Naive thymus-derived CD4-positive, alpha-beta T cell (primary cell): ENCODE data around the gene CLSTN1. TPM values are rescaled to one million over a fixed set of nuclear protein-coding genes. Genes with fewer than 3 reads are reported as not detected.
"Not testable (repeated sequence)": the region's sequence is repeated elsewhere in the genome, so short reads cannot be mapped to it uniquely, and the experiment has no call there.

Experiments used
- ATAC-seq: fragments of 150-1000 bp; cut with Tn5 transposase; 2 replicates; pipeline ENCODE4 v1.10.0; 2021; ENCODE audit warnings: mild to moderate bottlenecking, moderate library complexity
- CTCF ChIA-PET: fragments of 350-600 bp; sonication (Branson Sonifier 250); formaldehyde crosslinking; loops from one replicate; lab custom pipeline; 2021; ENCODE audit warnings: antibody characterized with exemption; lab: Charles Lee
- POLR2A ChIA-PET: fragments of 350-600 bp; sonication (Branson Sonifier 250); formaldehyde crosslinking; loops from one replicate; lab custom pipeline; 2021; ENCODE audit warnings: antibody characterized with exemption, inconsistent platforms; lab: Charles Lee
- DNase-seq, 9 donors: peaks; one replicate each; pipeline versions ENCODE4 v3.0.0 to v3.0.0-alpha.2; 2020 to 2022; ENCODE audit warnings: mixed read lengths in 1 of 9
- H3K27ac ChIP-seq: one replicate; pipeline ENCODE4 v1.7.0; 2013; ENCODE audit warnings: mild to moderate bottlenecking, low read depth, low read length, moderate library complexity
- H3K27me3 ChIP-seq, 2 donors: one replicate each; pipeline ENCODE4 v1.7.0; 2013; ENCODE audit warnings: low read length in 2 of 2, mild to moderate bottlenecking in 2 of 2, moderate library complexity in 2 of 2; ENCODE audit not compliant: control insufficient read depth in 2 of 2, insufficient read depth in 2 of 2
- H3K36me3 ChIP-seq, 3 experiments: 1 replicate in 2 of 3; 2 replicates in 1 of 3; pipeline ENCODE4 v1.7.0; 2013; ENCODE audit warnings: low read length in 3 of 3, mild to moderate bottlenecking in 3 of 3, moderate library complexity in 1 of 3; ENCODE audit not compliant: insufficient read depth in 3 of 3, control insufficient read depth in 2 of 3
- H3K4me1 ChIP-seq, 2 donors: one replicate each; pipeline ENCODE4 v1.7.0; 2013; ENCODE audit warnings: low read length in 2 of 2, mild to moderate bottlenecking in 2 of 2, moderate library complexity in 1 of 2; ENCODE audit not compliant: control insufficient read depth in 2 of 2, insufficient read depth in 2 of 2
- H3K4me3 ChIP-seq: 2 replicates; pipeline ENCODE4 v1.7.0; 2013; ENCODE audit warnings: mild to moderate bottlenecking, low read length
- H3K9me3 ChIP-seq, 3 experiments: 1 replicate in 2 of 3; 2 replicates in 1 of 3; pipeline ENCODE4 v1.7.0; 2013; ENCODE audit warnings: low read length in 3 of 3; ENCODE audit not compliant: control insufficient read depth in 2 of 3
- H3K27ac Mint-ChIP-seq, 9 donors: one replicate each; pipeline ENCODE4 v1.8.0; 2020 to 2022; ENCODE audit warnings: mixed read lengths in 9 of 9, mild to moderate bottlenecking in 8 of 9, moderate library complexity in 5 of 9, inconsistent platforms in 2 of 9
- H3K27me3 Mint-ChIP-seq, 5 donors: one replicate each; pipeline ENCODE4 v1.8.0; 2021 to 2022; ENCODE audit warnings: mixed read lengths in 5 of 5, mild to moderate bottlenecking in 1 of 5
- H3K36me3 Mint-ChIP-seq, 5 donors: one replicate each; pipeline ENCODE4 v1.8.0; 2020 to 2022; ENCODE audit warnings: mixed read lengths in 5 of 5, mild to moderate bottlenecking in 3 of 5, inconsistent platforms in 1 of 5
- H3K4me1 Mint-ChIP-seq, 7 donors: one replicate each; pipeline ENCODE4 v1.8.0; 2020 to 2022; ENCODE audit warnings: mixed read lengths in 7 of 7, mild to moderate bottlenecking in 3 of 7, inconsistent platforms in 1 of 7
- H3K4me3 Mint-ChIP-seq, 10 donors: one replicate each; pipeline ENCODE4 v1.8.0; 2020 to 2022; ENCODE audit warnings: mild to moderate bottlenecking in 10 of 10, mixed read lengths in 10 of 10, moderate library complexity in 6 of 10, inconsistent platforms in 2 of 10
- H3K9me3 Mint-ChIP-seq, 11 donors: one replicate each; pipeline ENCODE4 v1.8.0; 2020 to 2022; ENCODE audit warnings: mixed read lengths in 11 of 11, mild to moderate bottlenecking in 4 of 11, inconsistent platforms in 1 of 11, moderate library complexity in 1 of 11
- intact Hi-C, 2 donors: fragments of 100-400 bp; cut with micrococcal nuclease; formaldehyde crosslinking; loops; one replicate each; pipeline ENCODE4 v1.15.1; 2023
- polyA plus RNA-seq, 2 donors: library from polyadenylated mRNA; unstranded; fragments of 300-500 nt; fragmentation: Illumina TruSeq; gene quantifications; one replicate each; pipeline ENCODE4 v1.2.3, GENCODE V29; 2021
- total RNA-seq, 6 experiments: library from RNA in 5 of 6; stranded (reverse) in 5 of 6; gene quantifications; 1 replicate in 5 of 6; 2 replicates in 1 of 6; pipeline ENCODE4 v1.2.3 and lab custom pipeline; 2021 to 2026

The CLSTN1 gene
- total and polyA plus RNA-seq, 7 experiments from 2014 or later = 16.9 to 116 (median 78.3) TPM

DNA sequence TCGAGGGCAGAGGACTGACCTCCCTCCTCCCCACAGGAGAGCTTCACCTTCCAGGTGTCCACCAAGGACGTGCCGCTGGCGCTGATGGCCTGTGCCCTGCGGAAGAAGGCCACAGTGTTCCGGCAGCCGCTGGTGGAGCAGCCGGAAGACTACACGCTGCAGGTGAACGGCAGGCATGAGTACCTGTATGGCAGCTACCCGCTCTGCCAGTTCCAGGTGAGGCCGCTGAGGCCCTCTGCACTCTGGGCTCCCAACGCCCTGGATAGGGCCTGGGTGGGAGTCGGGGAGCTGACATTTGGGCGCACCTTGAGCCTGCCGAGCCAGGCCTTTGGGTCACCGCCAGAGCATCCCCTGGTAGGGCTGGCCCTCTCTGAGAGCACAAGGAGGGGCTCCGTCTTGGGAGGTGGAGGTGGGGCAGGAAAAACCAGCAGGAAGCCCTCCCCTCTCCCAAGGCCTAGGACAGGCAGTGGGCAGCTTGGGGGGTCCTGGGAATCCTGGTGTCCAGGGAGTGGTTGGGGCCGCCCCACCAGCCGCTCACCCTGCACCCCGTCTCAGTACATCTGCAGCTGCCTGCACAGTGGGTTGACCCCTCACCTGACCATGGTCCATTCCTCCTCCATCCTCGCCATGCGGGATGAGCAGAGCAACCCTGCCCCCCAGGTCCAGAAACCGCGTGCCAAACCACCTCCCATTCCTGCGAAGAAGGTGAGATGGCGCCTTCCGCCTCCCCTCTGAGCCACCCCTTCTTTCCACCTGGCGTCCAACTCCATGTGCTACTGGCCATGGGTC is 107.2 kb downstream of the CLSTN1 start:
- H3K27ac ChIP-seq = peak overlapping the region; percentile 63
- Mint-ChIP-seq H3K27ac (peak overlapping the region; percentile 90 to 99 (median 95)), H3K27me3 (no peaks in the 10 kb centered on the region), H3K4me3 (peak overlapping the region; percentile 80 to 98 (median 94)), H3K9me3 (peaks cover 0 to 4% (median 0%) of the 10 kb centered on the region in 11 donors), H3K36me3 (peaks cover 0 to 49% (median 35%) of the 10 kb centered on the region in 5 donors), H3K4me1 (peaks cover 26 to 83% (median 72%) of the 10 kb centered on the region in 7 donors)
- peak overlapping the region; percentile 76 for H3K4me3 ChIP-seq
- H3K27me3 ChIP-seq = no peaks in the 10 kb centered on the region
- intact Hi-C loops = loop anchor here (1.0 to 5.0 kb wide), 9 partner anchors 12 to 289 kb away; partner anchors contain the start of genes CLSTN1 (in 1 of the 2) and TMEM201 (in 1 of the 2)
- H3K9me3 ChIP-seq = no peaks in the 10 kb centered on the region
- peaks cover 59 to 83% of the 10 kb centered on the region in 2 donors for H3K4me1 ChIP-seq
- ChIA-PET CTCF (interaction anchor here (0.9 to 9.7 kb wide), 9 partner anchors 8 to 88 kb away, joined by 3 to 109 read pairs (median 6); partner anchors contain the start of gene PIK3CD), POLR2A (interaction anchor here (0.6 to 11.7 kb wide), 26 partner anchors 12 to 753 kb away, joined by 3 to 320 read pairs (median 5); partner anchors contain the start of genes CTNNBIP1 and PIK3CD)
- H3K36me3 ChIP-seq = peaks cover 6 to 71% (median 29%) of the 10 kb centered on the region in 3 experiments
- ATAC-seq = no peak
- peak in 5 of 9 donors; percentile 31 to 56 (median 42) for DNase-seq

DNA sequence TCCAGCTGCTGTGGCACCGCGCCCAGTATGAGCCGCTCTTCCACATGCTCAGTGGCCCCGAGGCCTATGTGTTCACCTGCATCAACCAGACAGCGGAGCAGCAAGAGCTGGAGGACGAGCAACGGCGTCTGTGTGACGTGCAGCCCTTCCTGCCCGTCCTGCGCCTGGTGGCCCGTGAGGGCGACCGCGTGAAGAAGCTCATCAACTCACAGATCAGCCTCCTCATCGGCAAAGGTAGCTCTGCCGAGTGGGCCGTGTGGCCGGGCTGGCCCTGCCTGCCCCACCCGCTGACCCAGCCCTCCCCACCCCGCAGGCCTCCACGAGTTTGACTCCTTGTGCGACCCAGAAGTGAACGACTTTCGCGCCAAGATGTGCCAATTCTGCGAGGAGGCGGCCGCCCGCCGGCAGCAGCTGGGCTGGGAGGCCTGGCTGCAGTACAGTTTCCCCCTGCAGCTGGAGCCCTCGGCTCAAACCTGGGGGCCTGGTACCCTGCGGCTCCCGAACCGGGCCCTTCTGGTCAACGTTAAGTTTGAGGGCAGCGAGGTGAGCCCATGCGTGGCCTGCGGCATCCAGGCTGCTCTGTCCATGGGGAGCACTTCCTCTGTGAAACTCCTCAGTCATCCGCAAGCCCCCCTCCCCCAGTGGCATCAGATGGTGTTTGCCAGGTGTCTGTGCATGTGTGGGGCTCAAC is 108.1 kb downstream of the CLSTN1 start:
- Histone ChIP-seq H3K27ac (peak overlapping the region; percentile 63), H3K9me3 (no peaks in the 10 kb centered on the region), H3K27me3 (no peaks in the 10 kb centered on the region), H3K4me3 (peak overlapping the region; percentile 76), H3K4me1 (peaks cover 50 to 81% of the 10 kb centered on the region in 2 donors), H3K36me3 (peaks cover 0 to 70% (median 35%) of the 10 kb centered on the region in 3 experiments)
- H3K4me3 Mint-ChIP-seq = peak overlapping the region; percentile 80 to 98 (median 94)
- DNase-seq (peak in 7 of 9 donors; percentile 66 to 77 (median 69)), ATAC-seq (peak; percentile 17)
- peaks cover 0 to 52% (median 41%) of the 10 kb centered on the region in 5 donors for H3K36me3 Mint-ChIP-seq
- CTCF ChIA-PET = interaction anchor here (0.6 to 9.7 kb wide), 11 partner anchors 9 to 755 kb away, joined by 3 to 109 read pairs (median 7); partner anchors contain the start of gene PIK3CD
- peak overlapping the region; percentile 90 to 99 (median 95) for H3K27ac Mint-ChIP-seq
- intact Hi-C loops = loop anchor here (2.0 to 5.0 kb wide), 3 partner anchors 107 to 288 kb away; partner anchors contain the start of genes CLSTN1 (in 1 of the 2) and TMEM201 (in 1 of the 2)
- POLR2A ChIA-PET = interaction anchor here (0.5 to 11.7 kb wide), 20 partner anchors 11 to 720 kb away, joined by 3 to 320 read pairs (median 10); partner anchors contain the start of genes CTNNBIP1 and PIK3CD
- H3K27me3 Mint-ChIP-seq = no peaks in the 10 kb centered on the region
- H3K9me3 Mint-ChIP-seq = peaks cover 0 to 4% (median 0%) of the 10 kb centered on the region in 11 donors
- peaks cover 26 to 84% (median 74%) of the 10 kb centered on the region in 7 donors for H3K4me1 Mint-ChIP-seq

DNA sequence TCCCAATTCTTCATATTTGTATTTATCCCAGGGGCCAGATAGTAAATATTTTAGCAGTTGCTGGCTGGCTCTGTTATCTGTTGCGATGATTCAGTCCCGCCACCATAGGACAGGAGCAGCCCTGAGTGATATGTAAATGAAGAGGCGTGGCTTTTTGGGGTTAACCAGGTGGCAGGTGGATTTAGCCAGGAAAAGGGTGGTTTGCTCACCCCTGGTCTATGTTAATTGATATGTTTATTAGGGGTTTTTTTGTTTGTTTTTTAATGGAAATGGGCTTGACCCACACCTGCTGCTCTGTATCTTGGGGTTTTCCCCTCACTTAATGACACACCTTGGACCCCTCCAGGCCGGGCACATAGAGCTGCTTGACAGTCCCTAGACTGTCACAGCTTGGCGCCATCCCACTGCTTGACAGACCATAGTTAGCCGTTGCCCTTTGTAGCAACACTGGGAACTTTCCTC is 109.5 kb downstream of the CLSTN1 start:
- H3K27me3 Mint-ChIP-seq = no peaks in the 10 kb centered on the region
- intact Hi-C loops = no loop called here

DNA sequence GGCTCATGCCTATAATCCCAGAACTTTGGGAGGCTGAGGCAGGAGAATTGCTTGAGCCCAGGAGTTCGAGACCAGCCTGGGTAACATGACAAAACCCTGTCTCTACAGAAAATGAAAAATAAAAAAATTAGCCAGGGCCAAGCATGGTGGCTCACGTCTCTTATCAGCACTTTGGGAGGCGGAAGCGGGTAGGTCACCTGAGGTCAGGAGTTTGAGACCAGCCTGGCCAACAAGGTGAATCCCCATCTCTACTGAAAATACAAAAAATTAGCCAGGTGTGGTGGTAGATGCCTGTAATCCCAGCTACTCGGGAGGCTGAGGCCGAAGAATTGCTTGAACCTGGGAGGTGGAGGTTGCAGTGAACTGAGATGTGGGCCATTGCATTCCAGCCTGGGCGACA is 111.0 kb downstream of the CLSTN1 start:
- peak overlapping the region; percentile 49 for H3K27ac ChIP-seq
- H3K36me3 ChIP-seq = peaks cover 0 to 65% (median 27%) of the 10 kb centered on the region in 3 experiments
- CTCF ChIA-PET = interaction anchor here (0.7 to 2.6 kb wide), 5 partner anchors 9 to 154 kb away, joined by 3 to 7 read pairs (median 4); no protein-coding TSS in a partner anchor
- H3K9me3 ChIP-seq, H3K27me3 ChIP-seq, DNase-seq, H3K9me3 Mint-ChIP-seq, H3K27me3 Mint-ChIP-seq, intact Hi-C loops, ATAC-seq, H3K4me3 ChIP-seq: not testable (repeated sequence)
- peak overlapping the region; percentile 59 to 91 (median 80) for H3K27ac Mint-ChIP-seq
- H3K4me1 Mint-ChIP-seq = peaks cover 21 to 78% (median 65%) of the 10 kb centered on the region in 7 donors
- H3K4me3 Mint-ChIP-seq = peak overlapping the region in 7 of 10 donors; percentile 14 to 54 (median 37)
- peaks cover 4 to 50% (median 46%) of the 10 kb centered on the region in 5 donors for H3K36me3 Mint-ChIP-seq
- POLR2A ChIA-PET = interaction anchor here (0.6 to 11.7 kb wide), 9 partner anchors 8 to 116 kb away, joined by 3 to 320 read pairs (median 31); partner anchors contain the start of gene PIK3CD
- H3K4me1 ChIP-seq = peaks cover 28 to 52% of the 10 kb centered on the region in 2 donors

More for the DNA sequence above, 109.5 kb downstream of the CLSTN1 start:
- ChIA-PET POLR2A (interaction anchor here (1.0 to 11.7 kb wide), 12 partner anchors 9 to 122 kb away, joined by 3 to 320 read pairs (median 24); partner anchors contain the start of gene PIK3CD), CTCF (interaction anchor here (0.5 to 9.7 kb wide), 6 partner anchors 8 to 86 kb away, joined by 3 to 109 read pairs (median 4); no protein-coding TSS in a partner anchor)
- peaks cover 43 to 67% of the 10 kb centered on the region in 2 donors for H3K4me1 ChIP-seq
- H3K4me3 ChIP-seq = no peak overlapping the region
- H3K9me3 ChIP-seq = no peaks in the 10 kb centered on the region
- ATAC-seq (no peak), DNase-seq (peak in 2 of 9 donors; percentile 46 to 60)
- H3K4me1 Mint-ChIP-seq = peaks cover 26 to 82% (median 72%) of the 10 kb centered on the region in 7 donors
- H3K27ac Mint-ChIP-seq = peak overlapping the region; percentile 85 to 99 (median 92)
- peak overlapping the region; percentile 63 for H3K27ac ChIP-seq
- H3K9me3 Mint-ChIP-seq = peaks cover 0 to 4% (median 0%) of the 10 kb centered on the region in 11 donors
- H3K27me3 ChIP-seq = no peaks in the 10 kb centered on the region
- peaks cover 4 to 54% (median 49%) of the 10 kb centered on the region in 5 donors for H3K36me3 Mint-ChIP-seq
- H3K4me3 Mint-ChIP-seq = peak overlapping the region; percentile 35 to 97 (median 76)
- H3K36me3 ChIP-seq = peaks cover 0 to 72% (median 35%) of the 10 kb centered on the region in 3 experiments

DNA sequence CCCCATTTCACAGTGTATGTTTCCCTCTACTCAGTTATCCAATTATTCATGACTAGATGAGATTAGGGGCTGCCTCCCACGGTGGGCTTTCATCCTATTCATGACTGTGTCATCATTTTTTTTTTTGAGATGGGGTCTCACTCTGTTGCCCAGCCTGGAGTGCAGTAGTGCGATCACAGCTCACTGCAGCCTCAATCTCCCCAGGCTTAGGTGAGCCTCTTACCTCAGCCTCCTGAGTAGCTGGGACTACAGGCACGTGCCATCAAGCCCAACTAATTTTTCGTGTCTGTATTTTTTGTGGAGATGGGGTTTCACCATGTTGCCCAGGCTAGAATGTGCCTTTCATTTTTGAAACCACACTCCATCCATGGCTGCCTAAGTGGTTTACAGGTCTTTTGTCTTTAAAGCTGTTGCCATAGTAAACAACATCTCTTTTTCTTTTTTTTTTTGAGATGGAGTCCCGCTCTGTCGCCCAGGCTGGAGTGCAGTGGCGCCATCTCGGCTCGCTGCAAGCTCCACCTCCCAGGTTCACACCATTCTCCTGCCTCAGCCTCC is 112.2 kb downstream of the CLSTN1 start:
- Mint-ChIP-seq H3K4me3 (peak overlapping the region in 3 of 10 donors; percentile 9 to 29 (median 26)), H3K27ac (peak overlapping the region; percentile 19 to 91 (median 78)), H3K27me3 (no peaks in the 10 kb centered on the region), H3K4me1 (peaks cover 16 to 77% (median 60%) of the 10 kb centered on the region in 7 donors), H3K36me3 (peaks cover 4 to 43% (median 36%) of the 10 kb centered on the region in 5 donors), H3K9me3 (no peaks in the 10 kb centered on the region)
- peak overlapping the region; percentile 31 for H3K27ac ChIP-seq
- DNase-seq (no peak), ATAC-seq (peak; percentile 36)
- intact Hi-C loops = no loop called here
- no peaks in the 10 kb centered on the region for H3K27me3 ChIP-seq
- CTCF ChIA-PET = interaction anchor here (1.4 to 2.6 kb wide), 2 partner anchors 9 to 58 kb away, joined by 4 to 7 read pairs; no protein-coding TSS in a partner anchor
- peaks cover 0 to 62% (median 18%) of the 10 kb centered on the region in 3 experiments for H3K36me3 ChIP-seq
- peaks cover 25 to 49% of the 10 kb centered on the region in 2 donors for H3K4me1 ChIP-seq
- no peaks in the 10 kb centered on the region for H3K9me3 ChIP-seq
- H3K4me3 ChIP-seq = no peak overlapping the region
- POLR2A ChIA-PET = interaction anchor here (0.6 to 11.7 kb wide), 9 partner anchors 9 to 85 kb away, joined by 3 to 280 read pairs (median 5); partner anchors contain the start of gene PIK3CD
